K562 (cell line): Measurements from ENCODE around the gene HGFAC. TPM values are rescaled to one million over a fixed set of nuclear protein-coding genes. Genes with fewer than 3 reads are reported as not detected.
A peak's percentile ranks its signal among the peaks of the same experiment; 100 is the strongest.

Experiments
- ATAC-seq: fragments of 200-7000 bp; cut with Tn5 transposase; 3 replicates; pipeline ENCODE4 v1.9.1; 2020; ENCODE audit warnings: moderate library complexity
- BruUV-seq: library from RNA; stranded (reverse); fragments of 400-500 nt; replicated peaks from 2 replicates; lab custom pipeline; 2021; lab: Mats Ljungman, UMichigan
- CTCF ChIA-PET: fragments of 300-600 bp; formaldehyde crosslinking; extraction: SDS; loops from one replicate; lab custom pipeline; 2021; ENCODE audit warnings: low intra/inter-chr PET ratio; lab: Yijun Ruan, JAX
- POLR2A ChIA-PET: fragments of 300-600, 350-650 bp; sonication (Branson Sonifier 250); formaldehyde crosslinking; extraction: SDS; loops from one replicate; lab custom pipeline; 2021; ENCODE audit warnings: antibody characterized with exemption, inconsistent platforms; lab: Yijun Ruan, JAX
- DNase-seq, 4 experiments: peaks; one replicate each; pipeline versions ENCODE4 v3.0.0 to v3.0.0-alpha.2; 2011 to 2018; ENCODE audit warnings: low spot score in 3 of 4, mixed read lengths in 3 of 4; ENCODE audit errors: extremely low read depth in 1 of 4
- FAIRE-seq: peaks from 2 replicates; lab custom pipeline; 2011; peaks lifted over from hg19 to GRCh38; lab: Jason Lieb, UNC
- H2AFZ ChIP-seq: 2 replicates; pipeline ENCODE4 v1.6.0; 2011; ENCODE audit warnings: low read depth, low read length, control low read depth, inconsistent platforms
- H3K27ac ChIP-seq: fragments of 200-600 bp; 3 replicates; pipeline ENCODE4 v1.8.0; 2011; ENCODE audit warnings: low read depth, mild to moderate bottlenecking, control low read depth, inconsistent platforms, low read length, moderate library complexity, mixed read lengths; ENCODE audit errors: extremely low read depth
- H3K27me3 ChIP-seq, 2 experiments: fragments of 300-600 bp in 1 of 2; 2 replicates in 1 of 2; 3 replicates in 1 of 2; pipeline versions ENCODE4 v1.6.0 to v1.8.0; 2011; ENCODE audit warnings: inconsistent platforms in 2 of 2, low read length in 2 of 2, mild to moderate bottlenecking in 1 of 2, mixed read lengths in 1 of 2, moderate library complexity in 1 of 2; ENCODE audit not compliant: control insufficient read depth in 2 of 2, insufficient read depth in 2 of 2
- H3K36me3 ChIP-seq: fragments of 300-600 bp; 3 replicates; pipeline ENCODE4 v1.8.0; 2011; ENCODE audit warnings: mild to moderate bottlenecking, low read length, inconsistent platforms; ENCODE audit not compliant: control insufficient read depth, insufficient read depth
- H3K4me1 ChIP-seq, 2 experiments: fragments of 200-600 bp in 1 of 2; replicated peaks in 1 of 2; 2 replicates in 1 of 2; 3 replicates in 1 of 2; pipeline versions ENCODE4 v1.5.1 to v1.8.0; 2011; ENCODE audit warnings: inconsistent platforms in 2 of 2, low read length in 2 of 2, mild to moderate bottlenecking in 1 of 2, mixed read lengths in 1 of 2, moderate library complexity in 1 of 2; ENCODE audit not compliant: control insufficient read depth in 2 of 2, insufficient read depth in 2 of 2
- H3K4me2 ChIP-seq: 2 replicates; pipeline ENCODE4 v1.6.1; 2011; ENCODE audit warnings: low read length, control low read depth, inconsistent platforms, mixed read lengths; ENCODE audit not compliant: insufficient read depth
- H3K4me3 ChIP-seq: fragments of 200-600 bp; sonication (generic), shearing (Covaris generic); 2 replicates; pipeline ENCODE4 v1.5.1; 2016; ENCODE audit warnings: control low read depth, inconsistent platforms
- H3K79me2 ChIP-seq: fragments of 200-600 bp; 3 replicates; pipeline ENCODE4 v1.8.0; 2011; ENCODE audit warnings: low read length, inconsistent platforms; ENCODE audit not compliant: control insufficient read depth, insufficient read depth
- H3K9ac ChIP-seq, 2 experiments: 2 replicates each; pipeline versions ENCODE4 v1.6.0 to v1.6.1; 2011; ENCODE audit warnings: low read depth in 2 of 2, low read length in 2 of 2, control low read depth in 1 of 2, inconsistent platforms in 1 of 2, mild to moderate bottlenecking in 1 of 2, mixed read lengths in 1 of 2; ENCODE audit not compliant: insufficient read depth in 1 of 2
- H3K9me1 ChIP-seq: one replicate; pipeline ENCODE4 v1.6.0; 2011; ENCODE audit warnings: inconsistent platforms, mild to moderate bottlenecking, low read length, moderate library complexity; ENCODE audit not compliant: control insufficient read depth, insufficient read depth
- H3K9me3 ChIP-seq: replicated peaks from 2 replicates; pipeline ENCODE4 v1.5.1; 2011; ENCODE audit warnings: low read depth, low read length, inconsistent platforms; ENCODE audit not compliant: control insufficient read depth, insufficient read depth
- H4K20me1 ChIP-seq: replicated peaks from 2 replicates; pipeline ENCODE4 v1.6.1; 2011; ENCODE audit warnings: low read length, inconsistent platforms, mixed read lengths; ENCODE audit not compliant: control insufficient read depth, insufficient read depth
- ARHGAP35 ChIP-seq: fragments of 450-650 bp; IDR thresholded peaks from 2 replicates; pipeline ENCODE4 v1.6.1; 2018; ENCODE audit not compliant: partially characterized antibody
- ERF ChIP-seq: fragments of 450-650 bp; formaldehyde crosslinking; IDR thresholded peaks from 2 replicates; pipeline ENCODE4 v1.4.0; 2020; ENCODE audit warnings: mild to moderate bottlenecking, mixed read lengths
- KDM4B ChIP-seq, 2 experiments: fragments of 450-650 bp in 1 of 2; sonication (generic) in 1 of 2; IDR thresholded peaks; 2 replicates each; pipeline ENCODE4 v1.6.1; 2016 to 2017; ENCODE audit warnings: borderline replicate concordance in 2 of 2, antibody characterized with exemption in 1 of 2, low read depth in 1 of 2, mild to moderate bottlenecking in 1 of 2
- SIN3A ChIP-seq, 2 experiments: fragments of 150-350 bp in 1 of 2; IDR thresholded peaks; 2 replicates each; pipeline ENCODE4 v1.6.1; 2011 to 2016; ENCODE audit warnings: borderline replicate concordance in 2 of 2, low read depth in 2 of 2, low read length in 2 of 2, mild to moderate bottlenecking in 2 of 2, moderate library complexity in 2 of 2; ENCODE audit not compliant: control insufficient read depth in 1 of 2
- SMAD4 ChIP-seq: fragments of 250-450 bp; sonication (Bioruptor Pico); conservative IDR thresholded peaks from 2 replicates; pipeline ENCODE4 v1.8.0; 2021; ENCODE audit warnings: inconsistent platforms, mild to moderate bottlenecking, moderate library complexity
- TAL1 ChIP-seq: fragments of 450-650 bp; IDR thresholded peaks from 2 replicates; pipeline ENCODE4 v1.6.1; 2016; ENCODE audit warnings: mild to moderate bottlenecking
- ZNF778 ChIP-seq: fragments of 450-650 bp; formaldehyde crosslinking; IDR thresholded peaks from 2 replicates; pipeline ENCODE4 v1.4.0; 2020; ENCODE audit warnings: mild to moderate bottlenecking, moderate library complexity
- WGBS: fragments of 100-300 bp; shearing (Covaris generic); methylation state at CpG from one replicate; pipeline ENCODE4 v1.1.6; 2016; ENCODE audit warnings: low coverage, mixed read lengths; ENCODE audit not compliant: insufficient coverage; ENCODE audit errors: missing lambda C conversion rate; 5-methylcytosine and 5-hydroxymethylcytosine counted together
- in situ Hi-C: fragments of 300-500 bp; cut with MboI; formaldehyde crosslinking; loops from 4 replicates; pipeline ENCODE4 v1.15.0; 2018; ENCODE audit warnings: inconsistent platforms, mixed read lengths
- intact Hi-C: fragments of 100-400 bp; cut with micrococcal nuclease; formaldehyde crosslinking; loops from 2 replicates; pipeline ENCODE4 v1.14.2; 2022
- polyA plus RNA-seq, 8 experiments: library from polyadenylated mRNA; depleted of rRNA in 4 of 8; stranded (reverse) in 5 of 8; unstranded in 3 of 8; fragments of >200 nt; fragmentation: Nextera tagmentation in 2 of 8; fragmentation: Illumina TruSeq in 1 of 8; extraction: Ambion mirVana in 2 of 8; extraction: Trizol in 1 of 8; gene quantifications; 2 replicates each; pipeline versions ENCODE4 v1.2.1 to v1.2.3, GENCODE V29; 2011 to 2014; ENCODE audit warnings: inconsistent platforms in 1 of 8, missing spikeins in 1 of 8
- total RNA-seq, 7 experiments: library from RNA; depleted of rRNA in 6 of 7; stranded (reverse); fragments of >200 nt in 6 of 7; fragmentation: Illumina TruSeq in 2 of 7; extraction: Trizol in 2 of 7; gene quantifications; 2 replicates each; pipeline versions ENCODE4 v1.2.1 to v1.2.3, GENCODE V29; 2011 to 2021; ENCODE audit warnings: low replicate concordance in 1 of 7
- TF ChIP-seq, protein P1 (sequence below): fragments of 250-450 bp; sonication (Bioruptor Pico); IDR thresholded peaks from 2 replicates; pipeline ENCODE4 v1.5.0; 2020; ENCODE audit warnings: mild to moderate bottlenecking
- TF ChIP-seq, protein P2 (sequence below): sonication (generic); formaldehyde crosslinking; IDR thresholded peaks from 2 replicates; pipeline ENCODE4 v1.8.1; 2022; ENCODE audit warnings: missing genetic modification reagents

The HGFAC gene
- total and polyA plus RNA-seq, 9 of the 15 experiments (the other 6 are each of a cell fraction or from before 2014, with no cell fraction given): 0.13 TPM; not detected in 8

DNA sequence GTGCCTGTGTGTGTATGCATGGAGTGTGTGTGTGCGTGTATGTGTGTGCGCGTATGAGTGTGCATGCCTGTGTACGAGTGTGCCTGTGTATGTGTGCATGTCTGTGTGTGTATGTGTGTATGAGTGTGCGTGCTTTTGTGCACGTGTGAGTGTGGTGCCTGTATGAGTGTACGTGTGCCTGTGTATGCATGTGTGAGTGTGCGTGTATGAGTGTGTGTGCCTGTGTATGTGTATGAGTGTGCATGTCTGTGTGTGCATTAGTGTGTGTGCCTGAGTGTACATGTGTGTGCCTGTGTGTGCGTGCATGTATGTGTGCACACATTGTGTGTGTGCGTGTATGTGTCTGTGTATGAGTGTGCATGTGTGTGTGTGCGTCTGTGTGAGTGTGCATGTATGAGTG lies 27.0 kb downstream of the HGFAC start:
- ChIA-PET CTCF (no interaction called here), POLR2A (no interaction called here)
- Histone ChIP-seq H3K9me1 (no peaks in the 10 kb centered on the region), H3K4me2 (no peak overlapping the region), H3K27me3 (peaks cover 32 to 71% of the 10 kb centered on the region in 2 experiments), H2AFZ (no peak overlapping the region), H3K36me3 (no peaks in the 10 kb centered on the region), H3K79me2 (no peaks in the 10 kb centered on the region), H3K9me3 (peaks cover 10% of the 10 kb centered on the region; the same call in 1 of the 2 replicates), H3K9ac (no peak overlapping the region), H3K27ac (no peak overlapping the region; the same call in 2 of the 3 replicates), H3K4me1 (peaks cover 0 to 33% of the 10 kb centered on the region in 2 experiments; a peak in 2 of 5 replicates), H4K20me1 (peaks cover 18% of the 10 kb centered on the region; the same call in 1 of the 2 replicates), H3K4me3 (no peak overlapping the region)
- DNase-seq (no peak), FAIRE-seq (peak; percentile 63), ATAC-seq (no peak)
- intact Hi-C loops: no loop called here
- BruUV-seq: no TSS peak
- in situ Hi-C loops: no loop called here
- TF ChIP-seq SMAD4: no peak
- TF ChIP-seq ARHGAP35: peak; percentile 22
- no peak for TF ChIP-seq TAL1
- TF ChIP-seq ZNF778 (CRISPR knock-in tag): no peak
- WGBS: 58% methylated on average over 11 of the region's 11 CpGs

DNA sequence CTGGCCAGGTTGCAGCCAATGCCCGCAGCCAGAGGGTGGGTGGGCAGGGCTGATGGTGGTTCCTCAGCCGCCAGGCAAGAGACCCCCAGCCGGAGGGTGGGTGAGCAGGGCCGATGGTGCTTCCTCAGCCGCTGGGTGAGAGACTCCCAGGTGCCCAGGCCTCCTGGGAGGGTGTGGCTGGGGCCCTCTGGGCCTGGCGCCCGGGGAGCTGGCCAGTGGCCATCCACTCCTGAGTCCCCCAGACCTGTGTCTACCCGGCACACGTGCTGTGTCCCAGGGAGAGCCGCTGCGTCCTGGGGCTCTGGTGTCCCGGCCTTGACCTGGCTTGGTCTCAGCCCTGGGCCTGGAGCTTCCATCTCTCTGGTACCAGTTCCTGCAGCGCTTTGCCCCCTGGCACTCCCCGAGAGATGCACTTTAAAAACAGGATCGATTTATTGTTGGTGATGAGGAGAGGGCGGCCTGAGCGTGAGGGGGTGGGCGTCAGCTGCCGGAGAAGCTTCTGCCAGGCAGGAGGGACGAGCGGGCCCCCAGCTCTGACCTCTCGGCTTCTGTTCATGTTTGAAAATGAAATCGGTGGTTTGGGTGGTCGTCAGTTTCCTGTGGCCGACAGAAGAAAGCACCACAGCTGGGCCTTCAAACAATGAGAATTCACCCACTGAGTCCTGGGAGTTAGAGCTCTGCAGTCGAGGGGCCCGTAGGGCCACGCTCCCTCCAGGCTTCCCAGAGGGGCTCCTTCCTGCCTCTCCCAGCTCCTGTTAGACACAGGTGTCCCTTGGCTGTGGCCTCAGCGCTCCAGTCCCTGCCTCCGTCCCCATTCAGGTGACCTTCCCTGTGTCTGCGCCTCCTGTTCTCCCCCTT lies 27.8 kb downstream of the HGFAC start:
- 27% methylated on average over 19 of the region's 31 CpGs for WGBS
- FAIRE-seq: no peak
- TF ChIP-seq SIN3A (IDR thresholded peaks at IDR 0.05; ENCODE audit: borderline replicate concordance in 2 of 2, control insufficient read depth in 1 of 2, low read depth in 2 of 2, low read length in 2 of 2) (no peak), ERF (CRISPR knock-in tag) (no peak), KDM4B (IDR thresholded peaks at IDR 0.05; ENCODE audit: borderline replicate concordance in 2 of 2, low read depth in 1 of 2) (no peak)
- TF ChIP-seq, protein P1, sequence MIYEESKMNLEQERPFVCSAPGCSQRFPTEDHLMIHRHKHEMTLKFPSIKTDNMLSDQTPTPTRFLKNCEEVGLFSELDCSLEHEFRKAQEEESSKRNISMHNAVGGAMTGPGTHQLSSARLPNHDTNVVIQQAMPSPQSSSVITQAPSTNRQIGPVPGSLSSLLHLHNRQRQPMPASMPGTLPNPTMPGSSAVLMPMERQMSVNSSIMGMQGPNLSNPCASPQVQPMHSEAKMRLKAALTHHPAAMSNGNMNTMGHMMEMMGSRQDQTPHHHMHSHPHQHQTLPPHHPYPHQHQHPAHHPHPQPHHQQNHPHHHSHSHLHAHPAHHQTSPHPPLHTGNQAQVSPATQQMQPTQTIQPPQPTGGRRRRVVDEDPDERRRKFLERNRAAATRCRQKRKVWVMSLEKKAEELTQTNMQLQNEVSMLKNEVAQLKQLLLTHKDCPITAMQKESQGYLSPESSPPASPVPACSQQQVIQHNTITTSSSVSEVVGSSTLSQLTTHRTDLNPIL (CRISPR knock-in tag): no peak
- TF ChIP-seq, protein P2, sequence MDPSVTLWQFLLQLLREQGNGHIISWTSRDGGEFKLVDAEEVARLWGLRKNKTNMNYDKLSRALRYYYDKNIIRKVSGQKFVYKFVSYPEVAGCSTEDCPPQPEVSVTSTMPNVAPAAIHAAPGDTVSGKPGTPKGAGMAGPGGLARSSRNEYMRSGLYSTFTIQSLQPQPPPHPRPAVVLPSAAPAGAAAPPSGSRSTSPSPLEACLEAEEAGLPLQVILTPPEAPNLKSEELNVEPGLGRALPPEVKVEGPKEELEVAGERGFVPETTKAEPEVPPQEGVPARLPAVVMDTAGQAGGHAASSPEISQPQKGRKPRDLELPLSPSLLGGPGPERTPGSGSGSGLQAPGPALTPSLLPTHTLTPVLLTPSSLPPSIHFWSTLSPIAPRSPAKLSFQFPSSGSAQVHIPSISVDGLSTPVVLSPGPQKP (CRISPR knock-in tag): no peak

More for the DNA sequence above, 27.8 kb downstream of the HGFAC start:
- Histone ChIP-seq H3K4me3 (no peak overlapping the region), H3K79me2 (no peaks in the 10 kb centered on the region), H3K36me3 (no peaks in the 10 kb centered on the region), H3K4me2 (no peak overlapping the region), H3K9me1 (no peaks in the 10 kb centered on the region), H3K9me3 (peaks cover 10% of the 10 kb centered on the region; the same call in 1 of the 2 replicates), H3K9ac (no peak overlapping the region), H2AFZ (no peak overlapping the region), H4K20me1 (peaks cover 17% of the 10 kb centered on the region; the same call in 1 of the 2 replicates), H3K27me3 (peaks cover 28 to 68% of the 10 kb centered on the region in 2 experiments), H3K27ac (no peak overlapping the region), H3K4me1 (peaks cover 0 to 25% of the 10 kb centered on the region in 2 experiments; a peak in 2 of 5 replicates)
- intact Hi-C loops (no loop called here), in situ Hi-C loops (no loop called here)
- ATAC-seq: no peak
- ChIA-PET POLR2A (no interaction called here), CTCF (no interaction called here)
- BruUV-seq: no TSS peak
- no peak for DNase-seq
